NCI-H2107 (cell line): ENCODE results near the gene ENOX2.
"Not testable (repeated sequence)": the region's sequence is repeated elsewhere in the genome, so short reads cannot be mapped to it uniquely, and the experiment has no call there.

Experiments
- DNase-seq: peaks from one replicate; lab custom pipeline; 2025; lab: John Stamatoyannopoulos, UW

Gene ENOX2

DNA sequence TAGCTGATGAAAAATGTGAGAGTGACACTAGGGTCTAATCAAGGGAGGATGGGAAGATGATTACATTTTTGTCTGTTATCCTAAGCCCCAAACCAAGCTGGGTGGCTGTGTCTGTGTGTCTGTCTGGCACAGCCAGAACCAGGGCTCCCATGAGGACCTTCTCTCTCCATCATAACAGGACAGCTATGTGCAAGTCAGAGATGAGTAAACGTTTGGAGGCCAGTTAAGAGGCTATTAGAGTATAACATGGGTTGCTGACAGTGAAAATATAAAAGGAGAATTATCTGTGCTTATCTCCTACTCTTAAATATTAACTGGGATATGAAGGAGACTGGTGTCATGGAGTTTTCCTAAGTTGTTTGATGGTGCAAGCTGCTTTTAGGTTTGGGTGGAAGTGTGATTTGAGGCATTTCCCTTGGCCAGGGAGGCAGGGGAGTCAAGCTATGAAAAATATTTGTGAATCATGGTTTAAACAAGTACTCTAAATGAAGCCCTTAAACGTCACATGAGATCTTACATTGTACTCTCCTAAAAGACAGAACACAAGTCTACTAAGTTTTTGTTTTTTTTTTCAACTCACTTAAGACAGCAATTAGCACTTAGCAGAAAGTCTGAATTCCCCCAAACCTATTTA lies 156.2 kb downstream of the ENOX2 start:
- DNase-seq: no peak

DNA sequence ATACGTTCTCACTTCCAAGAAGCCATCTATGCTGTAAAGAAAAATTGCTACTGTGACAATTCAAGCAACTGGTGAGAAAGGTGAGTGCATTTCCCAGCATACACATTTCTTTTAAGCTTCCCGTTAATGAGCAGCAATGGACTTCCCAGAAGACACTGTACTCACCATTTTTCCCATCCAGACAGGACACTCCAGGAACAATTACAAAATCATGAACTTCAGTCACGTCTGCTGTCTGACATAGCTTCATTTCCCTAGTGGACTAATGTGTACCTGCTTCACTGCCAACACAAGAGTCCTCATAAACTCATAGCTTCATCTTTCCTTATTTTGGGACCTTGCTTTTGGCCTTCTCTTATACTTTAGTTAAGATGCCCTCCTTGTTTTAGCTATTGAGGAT lies 156.9 kb downstream of the ENOX2 start:
- no peak for DNase-seq

DNA sequence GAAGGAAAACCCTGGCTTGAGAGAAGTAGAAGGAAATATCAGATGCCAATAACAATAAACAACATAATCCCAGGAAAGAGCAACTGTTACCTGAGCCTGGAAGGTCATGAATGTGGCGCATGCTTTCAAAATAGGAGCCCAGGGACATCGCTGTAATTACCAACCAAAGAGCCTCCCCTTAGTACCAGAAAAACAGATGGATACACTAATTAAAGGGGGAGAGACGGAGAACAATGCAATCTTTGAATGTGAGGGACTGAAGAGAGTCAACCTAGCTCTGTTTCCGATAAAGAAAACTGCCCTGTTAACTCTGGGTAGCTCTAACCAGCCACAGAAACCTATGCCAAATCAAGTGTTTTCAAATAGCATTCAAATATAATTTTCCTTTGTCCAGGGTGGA lies 161.4 kb downstream of the ENOX2 start:
- no peak for DNase-seq

DNA sequence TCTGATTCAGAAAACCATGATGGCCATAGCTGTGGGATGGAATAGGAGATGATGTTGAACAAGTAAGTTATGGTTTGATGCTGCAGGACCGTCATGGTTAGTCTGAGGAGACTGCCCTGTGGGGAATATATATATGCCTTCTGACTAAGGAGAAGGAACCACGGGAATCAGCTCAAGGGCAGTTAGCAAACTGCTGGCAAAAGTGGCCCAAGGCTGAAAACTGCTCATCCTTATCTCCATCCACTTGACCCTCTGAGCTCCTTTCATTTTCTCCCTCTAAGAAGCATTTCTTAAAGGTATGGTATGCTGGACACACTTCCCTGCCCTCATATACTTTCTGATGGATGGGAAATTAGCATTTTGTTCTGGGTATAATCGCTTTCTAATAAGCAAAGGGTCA lies 161.9 kb downstream of the ENOX2 start:
- DNase-seq: no peak

DNA sequence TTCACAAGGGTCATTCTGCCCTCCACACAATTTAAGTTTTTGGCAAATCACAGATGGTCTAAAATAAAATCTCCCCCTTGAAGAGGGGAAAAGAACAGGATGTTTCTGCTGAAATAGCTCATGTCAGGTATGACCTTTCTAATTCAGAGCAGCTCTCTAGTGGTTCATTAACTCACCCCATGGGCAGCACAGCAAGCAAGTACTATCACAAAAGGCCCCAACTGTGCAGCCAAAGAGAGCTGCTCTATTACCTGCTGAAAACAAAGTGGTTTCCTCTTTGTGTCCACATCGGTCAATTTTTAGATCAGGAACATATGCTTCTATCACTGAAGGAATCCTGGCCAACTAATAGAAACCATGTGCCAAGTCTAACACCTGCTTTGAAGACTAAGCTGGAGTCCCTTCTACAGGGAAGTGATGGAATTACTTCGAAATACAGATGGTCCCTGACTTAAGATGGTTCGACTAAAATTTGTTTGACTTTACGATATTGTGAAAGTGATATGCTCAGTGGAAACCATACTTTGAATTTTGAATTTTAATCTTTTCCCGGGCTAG lies 164.3 kb downstream of the ENOX2 start:
- DNase-seq: no peak

- DNase-seq: no peak
These were observed 168.3 kb downstream of the ENOX2 start for GRCh38 chrX:130734713-130735112.

GRCh38 chrX:130728208-130728607 lies 174.8 kb downstream of the ENOX2 start:
- no peak for DNase-seq

DNA sequence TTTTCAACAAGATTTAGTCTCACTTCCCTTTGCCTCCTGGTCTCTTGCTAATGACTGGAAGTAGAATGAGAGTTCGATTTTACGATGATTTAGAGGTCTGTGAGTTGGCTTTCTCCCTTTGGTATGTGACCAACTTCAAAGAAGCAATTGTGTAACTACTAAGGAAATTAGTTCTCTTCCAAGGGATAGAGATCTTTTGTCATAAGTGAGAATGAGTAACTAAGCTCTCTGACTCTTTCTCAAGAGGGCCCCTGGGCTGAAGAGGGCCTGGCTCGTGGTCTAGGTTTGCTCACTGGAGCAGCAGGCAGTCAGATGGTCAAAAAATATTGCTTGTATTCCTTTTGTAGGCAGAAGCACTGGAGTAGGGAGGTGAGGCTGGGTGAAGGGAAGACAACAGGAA lies 176.3 kb downstream of the ENOX2 start:
- DNase-seq: no peak

- DNase-seq: no peak
These were observed 177.5 kb downstream of the ENOX2 start for GRCh38 chrX:130725519-130725918.

GRCh38 chrX:130719413-130719812 lies 183.6 kb downstream of the ENOX2 start:
- DNase-seq: no peak

DNA sequence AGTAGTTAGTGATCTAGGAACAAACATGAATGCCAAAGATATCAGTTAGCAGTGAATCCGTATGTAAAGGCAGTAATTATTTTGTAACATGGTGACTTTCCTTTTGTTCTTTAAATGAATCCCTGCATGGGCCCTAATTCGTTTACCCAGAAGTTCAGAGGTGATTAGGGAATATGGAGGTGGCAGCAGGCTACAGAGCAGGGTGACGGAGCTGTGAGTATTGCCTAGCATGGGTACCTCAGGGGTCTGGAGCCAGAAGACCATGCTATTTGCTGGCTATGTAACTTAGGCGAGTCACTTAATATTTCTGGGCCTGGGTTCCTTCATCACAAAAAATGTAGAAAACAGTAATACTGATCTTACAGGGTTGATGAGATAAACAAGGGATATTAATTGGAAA lies 184.9 kb downstream of the ENOX2 start:
- no peak for DNase-seq

GRCh38 chrX:130716781-130717413 lies 186.1 kb downstream of the ENOX2 start:
- DNase-seq: no peak

GRCh38 chrX:130716346-130716745 lies 186.7 kb downstream of the ENOX2 start:
- no peak for DNase-seq

DNA sequence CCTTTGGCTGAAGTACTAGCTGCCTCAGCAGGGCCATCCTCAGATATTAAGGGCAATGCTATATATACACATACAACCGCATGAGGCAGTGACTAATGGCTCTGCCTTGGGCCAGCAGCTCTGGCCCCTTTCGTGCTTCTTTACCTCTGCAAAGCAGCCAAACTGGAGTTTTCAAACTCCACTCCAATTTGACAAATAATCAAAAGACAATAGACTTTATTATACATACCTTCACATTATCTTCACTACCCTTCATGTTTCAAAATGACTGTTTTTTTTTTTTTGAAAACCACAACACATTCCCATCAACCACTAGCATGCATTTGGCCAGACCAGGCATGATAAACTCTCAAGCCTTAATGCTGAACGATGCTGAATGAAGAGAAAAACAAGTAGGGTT lies 187.7 kb downstream of the ENOX2 start:
- DNase-seq: no peak

DNA sequence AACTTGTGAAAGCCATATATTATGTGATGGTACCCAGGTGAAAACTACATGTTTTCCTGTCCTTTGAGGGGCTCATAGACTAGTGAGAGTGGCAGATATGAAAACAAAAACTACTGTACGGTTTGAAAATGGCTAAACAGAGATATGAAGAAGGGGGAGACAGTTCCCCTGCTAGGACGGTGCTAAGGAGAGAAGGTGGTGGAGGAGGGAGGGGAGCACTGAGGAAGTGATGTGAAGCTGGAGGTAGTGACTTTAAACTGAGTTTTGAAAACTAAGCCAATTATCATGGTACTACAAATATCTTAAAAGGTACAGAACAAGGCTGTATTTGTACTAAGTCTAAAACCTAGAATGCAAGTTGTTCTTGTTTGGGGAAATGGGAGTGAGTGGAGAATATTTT lies 188.3 kb downstream of the ENOX2 start:
- no peak for DNase-seq

- DNase-seq: no peak
These were observed 188.9 kb downstream of the ENOX2 start for GRCh38 chrX:130714135-130714534.

- not testable (repeated sequence) for DNase-seq
These were observed 193.8 kb downstream of the ENOX2 start for GRCh38 chrX:130709178-130709577.

DNA sequence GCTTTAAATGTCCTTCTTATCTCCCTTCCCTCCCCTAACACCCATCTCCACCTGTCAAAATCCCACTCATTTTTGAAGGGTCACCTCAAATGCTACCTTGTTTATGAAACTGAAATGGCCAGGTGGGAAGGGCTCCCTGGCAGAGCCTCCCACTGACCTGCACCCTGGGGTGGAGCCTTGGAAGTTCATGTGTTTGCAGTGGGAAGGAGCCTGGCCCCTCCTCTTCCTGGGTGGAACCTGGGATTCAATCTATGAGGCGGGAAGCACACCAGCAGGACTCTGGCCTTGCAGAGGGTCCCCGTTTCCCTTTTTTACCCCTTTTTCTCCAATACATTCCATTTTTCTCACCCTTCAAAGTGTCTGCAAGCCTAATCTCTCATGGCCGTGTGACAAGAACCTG lies 197.4 kb downstream of the ENOX2 start:
- DNase-seq: no peak

DNA sequence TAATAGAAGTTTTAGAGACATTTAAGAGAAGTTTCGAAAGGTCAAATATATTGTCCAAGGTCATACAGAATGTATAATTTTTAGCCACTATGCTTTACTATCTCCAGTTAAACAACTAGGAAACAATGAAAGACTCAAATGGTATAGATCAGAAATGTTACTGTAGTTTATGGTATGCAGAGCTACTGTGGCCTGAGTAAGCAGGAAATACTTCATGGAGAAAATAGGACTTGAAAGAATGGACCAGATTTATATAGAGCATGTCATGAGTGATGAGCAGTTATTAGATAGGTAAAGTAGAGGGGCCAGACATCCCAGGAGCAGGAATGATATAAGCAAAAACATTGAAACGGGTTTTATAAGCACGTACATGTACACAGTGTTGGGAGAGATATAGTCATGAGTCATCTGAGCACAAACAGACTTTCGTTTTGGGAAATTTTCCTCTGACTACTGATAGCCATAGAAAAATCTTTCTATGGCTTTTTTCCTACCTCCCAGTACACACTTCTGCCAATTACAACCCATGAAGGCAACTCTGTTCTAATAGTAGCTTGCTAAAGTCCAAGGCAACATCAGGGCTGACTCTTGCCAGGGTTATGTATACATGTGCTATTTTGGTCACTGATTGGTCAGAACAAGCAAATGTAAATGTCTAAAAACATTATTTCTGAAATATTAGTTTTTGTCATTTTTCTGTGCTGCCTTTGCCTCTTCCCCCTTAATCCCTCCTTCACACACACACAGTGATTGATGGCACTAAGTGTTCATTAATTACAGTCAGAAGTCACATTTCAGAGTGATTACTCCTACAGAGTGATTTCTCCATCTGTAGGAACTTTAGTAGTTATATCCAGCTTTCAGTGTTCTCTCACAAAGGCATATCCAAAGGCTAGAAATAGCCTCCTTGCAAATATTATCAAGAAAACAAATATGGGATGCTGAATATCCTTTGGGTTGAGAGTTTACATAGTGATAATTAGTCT lies 198.7 kb downstream of the ENOX2 start:
- no peak for DNase-seq

DNA sequence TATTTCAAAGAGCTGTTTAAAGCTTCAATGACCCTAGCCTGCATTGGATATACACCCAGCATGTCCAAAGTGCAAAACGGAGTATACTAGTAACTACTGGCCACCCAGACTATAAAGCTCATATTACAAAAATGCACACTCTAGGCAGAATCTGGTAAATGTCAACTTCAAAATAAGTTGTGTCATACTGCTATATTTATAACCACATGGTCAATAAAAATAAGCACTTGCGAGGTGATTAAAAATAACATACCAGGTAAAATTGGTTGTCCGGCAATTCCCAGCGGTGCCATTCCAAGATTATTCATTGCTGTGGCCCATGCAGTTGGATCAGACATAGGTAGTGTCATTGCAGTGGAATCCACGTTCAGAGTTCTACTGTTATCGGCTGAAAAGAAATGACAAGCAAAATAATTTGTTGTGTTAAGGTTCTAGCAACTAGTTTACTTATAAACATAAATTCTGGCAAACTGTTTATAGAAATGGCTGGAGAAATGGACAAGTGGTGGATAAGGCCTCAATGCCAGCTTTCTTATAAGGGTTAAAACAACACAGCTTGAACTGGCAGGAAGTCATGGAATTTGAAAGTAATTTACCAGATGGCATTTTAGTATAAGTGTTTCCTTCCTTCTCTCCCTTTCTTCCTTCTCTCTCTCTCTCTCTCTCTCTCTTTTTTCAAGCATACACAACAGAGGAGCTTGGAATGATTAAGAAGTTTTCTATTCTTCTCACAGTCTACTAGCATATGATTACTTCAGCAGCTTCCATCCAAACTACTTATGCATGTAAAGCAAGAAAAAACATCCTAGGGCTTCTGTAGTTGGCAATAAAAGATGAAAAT lies 199.9 kb downstream of the ENOX2 start:
- DNase-seq: no peak

GRCh38 chrX:130700629-130701028 lies 202.4 kb downstream of the ENOX2 start:
- DNase-seq: no peak

- DNase-seq: no peak
These were observed 203.4 kb downstream of the ENOX2 start for GRCh38 chrX:130699618-130700017.
